GM19438 (cell line): ENCODE measurements around the gene TADA3.

Source experiments
- ATAC-seq: cut with Tn5 transposase; IDR thresholded peaks from one replicate; pipeline ENCODE4 v1.9.1; 2021; ENCODE audit warnings: low read depth; ENCODE audit not compliant: unreplicated experiment

The TADA3 gene

DNA sequence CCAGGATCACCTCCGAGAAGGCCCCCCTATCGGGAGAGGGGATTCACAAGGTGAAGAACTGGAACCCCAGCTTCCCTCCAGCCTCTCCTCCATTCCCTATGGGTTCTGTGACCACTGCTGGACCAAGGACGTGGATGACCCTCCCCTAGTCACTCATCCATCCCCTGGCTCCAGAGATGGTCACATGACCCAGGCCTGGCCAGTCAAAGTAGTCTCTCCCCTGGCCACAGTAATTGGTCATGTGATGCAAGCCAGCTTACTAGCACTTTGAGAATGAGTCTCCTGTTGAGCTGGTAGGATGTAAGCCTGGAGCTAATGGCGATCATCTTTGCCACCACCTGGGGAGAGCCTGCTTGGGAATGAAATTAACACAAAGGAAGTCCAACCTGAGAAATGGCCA is 26.4 kb downstream of the TADA3 start:
- no peak for ATAC-seq

- ATAC-seq: no peak
Measured at GRCh38 chr3:9762871-9763270, 29.4 kb downstream of the TADA3 start.

DNA sequence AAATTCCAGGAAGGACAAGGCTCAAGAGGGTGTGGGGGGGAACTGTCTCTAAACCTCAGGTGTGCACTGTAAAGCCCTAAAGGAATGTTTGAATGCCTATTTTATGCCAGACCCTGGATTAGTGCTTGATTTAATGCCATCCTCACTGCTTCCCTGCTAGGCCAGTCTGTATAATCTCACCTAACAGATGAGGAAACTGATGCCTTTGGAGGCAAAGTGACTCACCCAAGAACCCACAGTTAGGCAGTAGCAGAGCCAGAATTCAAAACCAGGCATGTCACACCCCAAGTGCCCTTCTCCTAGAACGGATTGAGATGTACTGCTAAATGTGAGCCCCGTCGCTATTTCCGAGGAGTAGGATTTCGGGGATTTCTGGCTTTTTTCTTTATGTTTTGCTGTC is 30.4 kb downstream of the TADA3 start:
- ATAC-seq: no peak

DNA sequence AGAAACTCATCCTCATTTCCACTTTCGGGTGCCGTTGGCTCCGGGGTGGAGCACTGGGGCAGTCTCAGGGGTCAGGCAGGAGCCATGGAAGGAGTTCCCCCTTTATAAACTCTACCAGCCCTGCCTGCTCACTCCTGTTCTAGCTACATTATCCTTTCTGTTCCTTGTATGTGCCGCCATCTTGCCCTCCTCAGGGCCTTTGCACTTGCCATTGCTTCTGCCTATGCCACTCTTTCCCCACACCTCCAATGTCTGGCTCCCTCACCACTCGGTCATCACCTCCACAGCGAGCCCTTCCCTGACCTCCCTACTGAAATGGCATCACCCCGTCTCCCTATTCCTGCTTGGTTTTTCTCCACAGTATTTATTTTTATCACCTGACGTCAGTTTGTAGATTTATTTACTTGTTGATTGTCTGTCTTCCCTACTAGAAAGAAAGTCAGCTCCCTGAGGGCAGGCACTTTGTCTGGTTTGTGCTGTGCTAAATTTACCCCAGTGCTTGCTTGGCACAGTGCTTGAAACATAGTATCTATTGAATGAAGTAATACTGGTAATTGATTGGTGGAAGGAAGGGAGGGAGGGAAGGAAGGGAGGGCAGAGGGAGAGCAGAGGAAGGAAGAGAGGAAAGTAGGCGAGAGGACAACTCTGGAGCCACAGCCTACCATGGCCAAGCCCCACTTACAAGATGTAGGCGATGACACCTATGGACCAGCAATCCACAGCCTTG is 31.3 kb downstream of the TADA3 start:
- ATAC-seq: no peak

- no peak for ATAC-seq
Measured at GRCh38 chr3:9757427-9757826, 34.8 kb downstream of the TADA3 start.

DNA sequence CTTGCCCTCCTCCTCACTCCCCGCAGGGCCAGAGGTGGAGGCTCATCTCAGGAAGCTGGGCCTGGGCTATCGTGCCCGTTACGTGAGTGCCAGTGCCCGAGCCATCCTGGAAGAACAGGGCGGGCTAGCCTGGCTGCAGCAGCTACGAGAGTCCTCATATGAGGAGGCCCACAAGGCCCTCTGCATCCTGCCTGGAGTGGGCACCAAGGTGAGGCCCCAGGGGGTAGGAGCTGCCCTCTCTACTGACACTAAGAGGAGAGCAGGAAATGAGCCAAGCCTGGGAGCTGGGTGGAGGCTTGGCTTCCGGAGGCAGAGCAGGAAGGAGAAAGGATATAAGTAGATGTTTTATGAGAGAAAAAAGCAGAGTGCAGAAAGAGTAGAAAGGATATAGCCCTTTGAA is 37.6 kb downstream of the TADA3 start:
- no peak for ATAC-seq

DNA sequence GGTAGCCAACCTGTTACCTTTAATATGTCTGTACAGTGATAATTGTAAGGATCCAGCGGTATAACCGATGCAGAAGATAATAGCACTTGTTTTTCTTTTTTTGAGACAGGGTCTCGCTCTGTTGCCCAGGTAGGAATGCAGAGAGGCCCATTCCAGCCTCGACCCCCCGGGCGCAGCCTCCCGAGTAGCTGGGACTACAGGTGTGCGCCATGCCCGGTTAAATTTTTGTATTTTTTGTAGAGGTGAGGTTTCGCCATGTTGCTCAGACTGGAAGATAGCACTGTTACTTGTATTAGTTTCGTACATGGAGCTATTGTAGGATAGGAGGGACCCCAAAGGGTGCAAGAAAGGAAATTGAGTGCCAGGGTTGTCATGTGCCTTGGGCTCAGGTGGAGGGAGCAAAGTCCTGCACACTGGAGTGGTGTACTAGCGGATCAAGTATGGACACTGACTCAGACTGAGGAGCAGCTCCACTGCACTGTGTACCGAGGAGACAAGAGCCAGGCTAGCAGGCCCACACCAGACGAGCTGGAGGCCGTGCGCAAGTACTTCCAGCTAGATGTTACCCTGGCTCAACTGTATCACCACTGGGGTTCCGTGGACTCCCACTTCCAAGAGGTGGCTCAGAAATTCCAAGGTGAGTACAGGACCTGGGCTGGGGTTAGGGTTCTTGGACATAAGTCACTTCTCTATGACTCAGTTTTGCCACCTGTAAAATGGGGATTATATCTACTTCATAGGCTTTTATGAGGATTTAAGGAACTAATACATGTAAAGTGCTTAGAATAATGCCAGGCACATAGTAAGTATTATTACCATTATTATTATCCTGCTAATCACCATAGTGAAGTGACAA is 41.5 kb downstream of the TADA3 start:
- no peak for ATAC-seq

DNA sequence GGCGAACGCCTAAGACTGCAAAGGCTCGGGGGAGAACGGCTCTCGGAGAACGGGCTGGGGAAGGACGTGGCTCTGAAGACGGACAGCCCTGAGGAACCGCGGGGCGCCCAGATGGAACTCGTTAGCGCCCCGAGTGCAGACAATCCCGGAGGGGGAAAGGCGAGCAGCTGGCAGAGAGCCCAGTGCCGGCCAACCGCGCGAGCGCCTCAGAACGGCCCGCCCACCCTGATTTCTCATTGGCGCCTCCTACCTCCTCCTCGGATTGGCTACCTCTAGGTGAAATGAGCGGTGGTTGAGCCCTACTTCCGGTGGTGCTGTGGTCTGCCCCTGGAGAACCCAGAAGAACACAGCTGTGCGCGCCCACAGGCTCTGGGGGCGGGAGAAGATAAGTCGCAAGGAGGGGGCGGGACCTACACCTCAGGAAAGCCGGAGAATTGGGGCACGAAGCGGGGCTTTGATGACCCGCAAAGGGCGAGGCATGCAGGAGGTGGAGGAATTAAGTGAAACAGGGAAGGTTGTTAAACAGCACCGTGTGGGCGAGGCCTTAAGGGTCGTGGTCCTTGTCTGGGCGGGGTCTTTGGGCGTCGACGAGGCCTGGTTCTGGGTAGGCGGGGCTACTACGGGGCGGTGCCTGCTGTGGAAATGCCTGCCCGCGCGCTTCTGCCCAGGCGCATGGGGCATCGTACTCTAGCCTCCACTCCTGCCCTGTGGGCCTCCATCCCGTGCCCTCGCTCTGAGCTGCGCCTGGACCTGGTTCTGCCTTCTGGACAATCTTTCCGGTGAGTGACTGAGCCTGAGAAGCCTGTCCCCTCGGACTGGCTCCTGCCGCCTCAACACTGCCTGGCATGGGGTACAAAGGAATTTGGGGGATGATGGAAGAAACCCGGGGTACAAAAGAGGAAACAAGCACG is 42.4 kb downstream of the TADA3 start, which contains the start of gene OGG1:
Gene OGG1 (plus strand): TSS at position 308 of the 911 bp plus-strand sequence. CDS start 335 bp downstream, at position 643.
- peak; percentile 93 for ATAC-seq

DNA sequence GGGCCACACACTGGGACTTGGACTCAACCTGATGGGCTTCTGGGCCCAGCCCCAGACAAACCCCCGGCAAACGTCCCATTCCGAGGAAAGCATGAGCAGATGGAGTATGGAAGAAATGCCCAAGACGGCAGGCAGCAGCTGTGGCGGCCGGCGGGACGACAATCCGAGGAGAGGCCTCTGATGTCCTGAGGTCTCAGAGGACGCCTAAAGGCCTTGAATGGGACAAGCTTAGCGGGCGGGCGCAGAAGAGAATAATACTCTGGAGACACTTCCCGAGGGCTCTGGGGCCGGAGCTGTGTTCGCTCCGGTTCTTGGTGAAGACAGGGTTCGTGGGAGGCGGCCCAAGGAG is 43.0 kb downstream of the TADA3 start:
- ATAC-seq: peak; percentile 4

DNA sequence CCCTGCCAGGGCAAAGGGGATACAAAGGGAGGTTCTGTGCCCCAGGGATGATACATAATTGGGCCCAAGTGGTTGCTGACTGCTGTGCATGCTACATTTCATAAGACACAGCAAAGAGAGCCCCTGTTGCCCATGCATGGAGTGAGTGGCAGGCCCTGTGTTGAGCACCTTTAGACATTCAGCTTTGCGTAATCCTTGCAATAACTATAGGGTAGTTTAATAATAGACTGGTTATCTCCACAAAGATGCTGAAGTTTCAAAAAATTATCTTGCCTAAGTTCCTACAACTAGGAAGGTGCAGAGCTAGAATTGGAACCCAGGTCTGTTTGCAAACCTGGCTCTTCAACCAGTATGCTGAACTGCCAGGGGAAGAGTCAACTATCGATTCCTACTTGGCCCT is 44.2 kb downstream of the TADA3 start:
- no peak for ATAC-seq

- ATAC-seq: no peak
Measured at GRCh38 chr3:9747267-9747666, 45.0 kb downstream of the TADA3 start.

DNA sequence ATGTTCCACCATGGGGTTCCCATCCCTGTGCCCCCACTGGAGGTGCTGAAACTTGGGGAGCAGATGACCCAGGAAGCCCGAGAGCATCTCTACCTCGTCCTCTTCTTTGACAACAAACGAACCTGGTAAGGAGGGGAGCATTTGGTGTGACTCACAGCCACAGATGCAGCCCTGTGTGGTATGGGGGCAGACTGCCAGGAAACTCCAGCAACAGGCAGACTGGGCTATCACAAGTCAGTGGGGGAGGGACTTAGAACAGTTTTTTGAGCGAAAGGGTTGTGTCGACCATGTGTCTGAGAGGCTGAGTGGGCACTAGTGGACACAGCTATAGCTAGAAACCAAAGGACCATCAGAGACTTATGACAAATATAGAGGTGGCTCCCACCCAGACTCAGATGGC is 45.9 kb downstream of the TADA3 start:
- no peak for ATAC-seq

DNA sequence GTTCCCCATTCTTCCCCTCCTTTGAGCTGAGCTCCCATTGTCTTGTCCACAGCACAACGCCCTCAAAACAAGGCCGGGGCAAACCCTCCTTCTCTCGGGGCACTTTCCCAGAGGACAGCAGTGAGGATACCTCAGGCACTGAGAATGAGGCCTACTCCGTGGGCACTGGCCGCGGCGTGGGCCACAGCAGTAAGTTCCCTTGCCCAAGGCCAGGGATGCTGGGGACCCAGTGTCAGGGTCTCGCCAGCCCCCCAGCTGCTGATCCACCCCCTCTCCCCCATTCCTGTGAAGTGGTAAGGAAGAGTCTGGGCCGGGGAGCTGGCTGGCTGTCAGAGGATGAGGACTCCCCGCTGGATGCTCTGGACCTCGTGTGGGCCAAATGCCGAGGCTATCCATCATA is 46.8 kb downstream of the TADA3 start:
- ATAC-seq: no peak

DNA sequence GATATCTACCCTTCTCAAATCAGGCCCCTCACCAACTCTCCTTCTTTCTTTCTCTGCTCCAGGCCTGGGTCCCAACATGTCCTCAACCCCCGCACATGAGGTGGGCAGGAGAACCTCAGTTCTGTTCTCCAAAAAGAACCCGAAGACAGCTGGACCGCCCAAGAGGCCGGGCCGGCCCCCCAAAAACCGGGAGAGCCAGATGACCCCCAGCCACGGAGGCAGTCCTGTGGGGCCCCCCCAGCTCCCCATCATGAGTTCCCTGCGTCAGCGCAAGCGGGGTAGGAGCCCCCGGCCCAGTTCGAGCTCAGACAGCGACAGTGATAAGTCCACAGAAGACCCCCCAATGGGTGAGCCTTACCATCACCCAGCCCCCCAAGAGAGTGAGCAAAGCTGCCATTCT is 48.1 kb downstream of the TADA3 start:
- ATAC-seq: no peak

GRCh38 chr3:9743548-9743947 is 48.7 kb downstream of the TADA3 start:
- no peak for ATAC-seq

DNA sequence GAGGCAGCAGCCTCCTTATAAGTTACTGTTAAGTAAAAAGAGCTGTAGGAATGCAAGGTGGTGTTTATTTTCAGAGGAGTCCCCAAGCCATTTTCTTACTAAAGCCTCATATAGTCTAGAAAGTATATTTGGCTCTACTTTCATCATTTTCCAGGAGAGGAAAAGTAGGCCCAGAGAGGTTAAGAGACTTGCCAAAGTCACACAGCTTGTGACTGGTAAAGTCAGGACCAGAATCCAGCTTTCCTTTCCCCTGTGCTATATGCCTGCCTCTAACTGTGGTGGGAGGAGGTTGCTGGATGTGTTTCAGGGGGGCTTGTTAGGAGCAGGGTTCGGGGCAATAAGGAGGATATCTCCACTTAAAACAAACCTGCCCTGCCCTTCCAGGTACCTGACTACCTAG is 49.7 kb downstream of the TADA3 start:
- ATAC-seq: no peak

- ATAC-seq: no peak
Measured at GRCh38 chr3:9739181-9739580, 53.1 kb downstream of the TADA3 start.

DNA sequence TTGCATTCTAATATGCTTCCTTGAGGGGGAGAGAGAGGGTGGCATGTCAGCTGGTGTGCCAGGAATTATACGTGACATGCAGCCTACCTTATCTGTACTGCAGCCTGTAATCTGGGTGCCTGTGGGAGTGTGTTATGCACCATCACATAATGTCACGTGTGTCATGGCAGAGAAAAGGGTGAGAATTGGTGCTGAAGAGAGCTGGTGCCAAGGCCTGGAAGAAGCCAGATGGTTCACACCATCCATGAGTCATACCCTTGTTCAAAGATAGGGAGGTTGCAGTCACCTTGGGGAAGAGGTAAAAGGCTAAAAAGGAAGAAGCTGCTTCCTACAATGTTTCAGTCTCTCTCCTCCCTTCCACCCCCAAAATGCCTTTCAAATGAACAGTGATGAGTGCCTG is 55.4 kb downstream of the TADA3 start:
- no peak for ATAC-seq

DNA sequence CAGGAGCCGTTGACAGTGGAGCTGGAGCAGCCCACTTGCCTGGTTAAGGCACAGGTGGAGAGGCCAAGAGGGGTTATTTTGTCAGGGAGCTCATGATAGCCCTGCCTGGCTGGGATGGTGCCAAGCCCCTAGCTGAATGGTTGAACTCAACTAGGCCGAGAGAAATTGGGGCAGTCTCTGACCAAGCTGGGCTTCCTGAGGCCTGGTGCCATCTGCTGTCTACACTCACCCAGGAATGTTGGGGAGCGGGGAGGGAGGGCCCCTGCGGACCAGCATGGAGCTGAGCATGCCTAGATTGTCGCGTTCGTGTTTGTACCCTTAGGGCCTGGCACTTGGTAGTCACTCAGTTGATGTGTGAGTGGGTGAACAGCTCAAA is 59.5 kb downstream of the TADA3 start:
- ATAC-seq: no peak

GRCh38 chr3:9732080-9732739 is 60.1 kb downstream of the TADA3 start:
- no peak for ATAC-seq
